Measurements from ENCODE around the gene NEURL4.

The NEURL4 gene

GRCh38 chr17:7321466-7321865 is 7.7 kb downstream of the NEURL4 start:
- no peak for DNase-seq

GRCh38 chr17:7318121-7318860 is 10.8 kb downstream of the NEURL4 start:
- no peak for DNase-seq

GRCh38 chr17:7317161-7317803 is 11.9 kb downstream of the NEURL4 start:
- DNase-seq, result no peak

GRCh38 chr17:7315570-7316235 is 13.4 kb downstream of the NEURL4 start:
- no peak for DNase-seq

GRCh38 chr17:7314719-7315569 is 14.2 kb downstream of the NEURL4 start, which contains the start of gene GPS2:
Gene GPS2 (minus strand): TSS chr17:7315360. CDS start chr17:7315052, 308 bp downstream.
- DNase-seq, result peak; percentile 79 to 83

- DNase-seq, result no peak
Observed at GRCh38 chr17:7313890-7314718, 15.0 kb downstream of the NEURL4 start.

- DNase-seq, result no peak
Observed at GRCh38 chr17:7313088-7313889, 15.8 kb downstream of the NEURL4 start.

GRCh38 chr17:7312432-7313087 is 16.6 kb downstream of the NEURL4 start:
- no peak for DNase-seq

- no peak for DNase-seq
Observed at GRCh38 chr17:7311110-7311705, 17.9 kb downstream of the NEURL4 start.

GRCh38 chr17:7309628-7310027 is 19.5 kb downstream of the NEURL4 start:
- DNase-seq, result no peak

GRCh38 chr17:7308625-7309433 is 20.3 kb downstream of the NEURL4 start:
- DNase-seq, result peak; percentile 85 to 88

GRCh38 chr17:7307686-7308624 is 21.2 kb downstream of the NEURL4 start:
- peak; percentile 34 to 55 for DNase-seq

- DNase-seq, result peak; percentile 100
Observed at GRCh38 chr17:7306911-7307685, 22.0 kb downstream of the NEURL4 start, which contains the start of gene EIF5A. Gene EIF5A (plus strand): TSS chr17:7307628. CDS start chr17:7309636, 2,008 bp downstream.

GRCh38 chr17:7304179-7304578 is 25.0 kb downstream of the NEURL4 start:
- no peak for DNase-seq

GRCh38 chr17:7296189-7296861 is 32.8 kb downstream of the NEURL4 start:
- peak; percentile 70 to 94 for DNase-seq
